OCI-LY1 (cell line): ENCODE measurements around the gene TMEM229A.

Experiments used
- H2AFZ ChIP-seq: fragments of 200-600 bp; sonication (generic), shearing (Covaris generic); 2 replicates; pipeline ENCODE4 v1.6.0; 2014; ENCODE audit warnings: antibody characterized with exemption, mild to moderate bottlenecking, low read length
- H3F3A ChIP-seq: fragments of 200-600 bp; sonication (generic), shearing (Covaris generic); 2 replicates; pipeline ENCODE4 v1.6.0; 2014; ENCODE audit warnings: mild to moderate bottlenecking, antibody characterized with exemption, low read length, moderate library complexity; ENCODE audit not compliant: insufficient read depth
- H3K27ac ChIP-seq: fragments of 200-600 bp; sonication (generic); 2 replicates; pipeline ENCODE4 v1.5.1; 2014; ENCODE audit warnings: low read length, mixed run types, mild to moderate bottlenecking, low read depth; ENCODE audit not compliant: poor library complexity, severe bottlenecking
- H3K27me3 ChIP-seq: fragments of 200-600 bp; sonication (generic); 2 replicates; pipeline ENCODE4 v1.6.0; 2014; ENCODE audit warnings: antibody characterized with exemption, mild to moderate bottlenecking, low read length, moderate library complexity; ENCODE audit not compliant: insufficient read depth
- H3K36me3 ChIP-seq: fragments of 200-600 bp; sonication (generic); 2 replicates; pipeline ENCODE4 v1.6.1; 2014; ENCODE audit warnings: mild to moderate bottlenecking, antibody characterized with exemption, low read length, moderate library complexity, mixed read lengths; ENCODE audit not compliant: insufficient read depth
- H3K4me1 ChIP-seq: fragments of 200-600 bp; sonication (generic); 2 replicates; pipeline ENCODE4 v1.5.1; 2014; ENCODE audit warnings: mild to moderate bottlenecking, low read length, moderate library complexity; ENCODE audit not compliant: insufficient read depth, severe bottlenecking
- H3K4me2 ChIP-seq: fragments of 200-600 bp; sonication (generic), shearing (Covaris generic); 2 replicates; pipeline ENCODE4 v1.6.1; 2014; ENCODE audit warnings: low read length
- H3K4me3 ChIP-seq: fragments of 200-600 bp; sonication (generic); 2 replicates; pipeline ENCODE4 v1.5.1; 2014; ENCODE audit warnings: low read length, low read depth, mild to moderate bottlenecking, mixed read lengths; ENCODE audit not compliant: poor library complexity, severe bottlenecking
- H3K79me2 ChIP-seq: fragments of 200-600 bp; shearing (Covaris generic); 2 replicates; pipeline ENCODE4 v1.6.1; 2016; ENCODE audit warnings: mixed run types, low read length, mixed read lengths; ENCODE audit not compliant: insufficient read depth
- H3K9ac ChIP-seq: fragments of 200-600 bp; sonication (generic), shearing (Covaris generic); 2 replicates; pipeline ENCODE4 v1.6.1; 2014; ENCODE audit warnings: mild to moderate bottlenecking, low read length, mixed read lengths
- H3K9me2 ChIP-seq: fragments of 200-600 bp; sonication (generic), shearing (Covaris generic); 2 replicates; pipeline ENCODE4 v1.6.1; 2014; ENCODE audit warnings: low read depth, mild to moderate bottlenecking, low read length, mixed read lengths
- H3K9me3 ChIP-seq: fragments of 200-600 bp; shearing (Covaris generic); 2 replicates; pipeline ENCODE4 v1.6.1; 2014; ENCODE audit warnings: low read length, mixed read lengths
- H4K20me1 ChIP-seq: fragments of 200-600 bp; sonication (generic), shearing (Covaris generic); 2 replicates; pipeline ENCODE4 v1.6.0; 2016; ENCODE audit warnings: mild to moderate bottlenecking, low read length; ENCODE audit not compliant: insufficient read depth
- CTCF ChIP-seq: fragments of 200-600 bp; sonication (generic), shearing (Covaris generic); IDR thresholded peaks from 2 replicates; pipeline ENCODE4 v1.5.1; 2017; ENCODE audit warnings: mild to moderate bottlenecking, antibody characterized with exemption, low read length, moderate library complexity, mixed read lengths
- EZH2 ChIP-seq: fragments of 200-600 bp; sonication (generic), shearing (Covaris generic); IDR thresholded peaks from 2 replicates; pipeline ENCODE4 v1.8.0; 2017; ENCODE audit warnings: borderline replicate concordance, mixed run types, mild to moderate bottlenecking, antibody characterized with exemption, low read length, moderate library complexity, mixed read lengths

The TMEM229A gene

GRCh38 chr7:124071843-124072242 is 39.0 kb upstream of the TMEM229A start:
- TF ChIP-seq EZH2 = no peak
- TF ChIP-seq CTCF = no peak
- no peak overlapping the region for H3K4me2 ChIP-seq
- H2AFZ ChIP-seq = no peak overlapping the region
- no peak overlapping the region for H3K4me3 ChIP-seq
- no peak overlapping the region for H3K27ac ChIP-seq
- H3K9ac ChIP-seq = no peak overlapping the region
- H4K20me1 ChIP-seq = no peaks in the 10 kb centered on the region
- peaks cover 7% of the 10 kb centered on the region; the same call in 1 of the 2 replicates for H3K9me2 ChIP-seq
- no peaks in the 10 kb centered on the region for H3K9me3 ChIP-seq
- no peaks in the 10 kb centered on the region for H3K27me3 ChIP-seq
- H3K4me1 ChIP-seq = no peaks in the 10 kb centered on the region
- no peaks in the 10 kb centered on the region for H3K79me2 ChIP-seq
- no peaks in the 10 kb centered on the region for H3F3A ChIP-seq
- H3K36me3 ChIP-seq = no peaks in the 10 kb centered on the region

GRCh38 chr7:124062171-124062570 is 29.3 kb upstream of the TMEM229A start:
- no peaks in the 10 kb centered on the region for H3K4me1 ChIP-seq
- H3K27me3 ChIP-seq = no peaks in the 10 kb centered on the region
- H3K4me3 ChIP-seq = no peak overlapping the region
- no peaks in the 10 kb centered on the region for H3K36me3 ChIP-seq
- H4K20me1 ChIP-seq = no peaks in the 10 kb centered on the region
- H3K79me2 ChIP-seq = no peaks in the 10 kb centered on the region
- no peak overlapping the region for H3K4me2 ChIP-seq
- no peak overlapping the region for H3K9ac ChIP-seq
- no peaks in the 10 kb centered on the region for H3F3A ChIP-seq
- no peaks in the 10 kb centered on the region for H3K9me2 ChIP-seq
- TF ChIP-seq CTCF = no peak
- no peak for TF ChIP-seq EZH2
- H3K27ac ChIP-seq = no peak overlapping the region
- no peaks in the 10 kb centered on the region for H3K9me3 ChIP-seq
- no peak overlapping the region for H2AFZ ChIP-seq

GRCh38 chr7:124060528-124060927 is 27.7 kb upstream of the TMEM229A start:
- no peaks in the 10 kb centered on the region for H3K9me2 ChIP-seq
- no peak overlapping the region for H3K9ac ChIP-seq
- H3F3A ChIP-seq = no peaks in the 10 kb centered on the region
- H4K20me1 ChIP-seq = no peaks in the 10 kb centered on the region
- H3K27ac ChIP-seq = no peak overlapping the region
- no peaks in the 10 kb centered on the region for H3K4me1 ChIP-seq
- H3K27me3 ChIP-seq = no peaks in the 10 kb centered on the region
- H3K9me3 ChIP-seq = no peaks in the 10 kb centered on the region
- no peaks in the 10 kb centered on the region for H3K79me2 ChIP-seq
- no peak overlapping the region for H3K4me2 ChIP-seq
- H3K4me3 ChIP-seq = no peak overlapping the region
- H3K36me3 ChIP-seq = no peaks in the 10 kb centered on the region
- TF ChIP-seq CTCF (no peak), EZH2 (no peak)
- H2AFZ ChIP-seq = no peak overlapping the region
